ENCODE results near the gene ANG. TPM values are rescaled to one million over a fixed set of nuclear protein-coding genes. Genes with fewer than 3 reads are reported as not detected.

Gene ANG
- polyA plus RNA-seq, 3 donors: 9.8 to 55.7 (median 31.4) TPM

GRCh38 chr14:20682435-20683124 is 6.0 kb upstream of the ANG start:
- intact Hi-C loops (cut with micrococcal nuclease): loop anchor here (2.0 to 10.0 kb wide), 7 partner anchors 50 to 422 kb away; partner anchors contain the start of genes PARP2 (in 1 of the 2), TMEM253 (in 1 of the 2) and ZNF219 (in 1 of the 2)
- Histone ChIP-seq H4K20me1 (ENCODE audit: insufficient read depth, low read length) (no peaks in the 10 kb centered on the region), H2AFZ (ENCODE audit: insufficient read depth, low read depth, low read length, poor library complexity, severe bottlenecking) (peak overlapping the region; percentile 77), H3K9ac (ENCODE audit: insufficient read depth, low read length, poor library complexity, severe bottlenecking) (peak overlapping the region; percentile 91), H3K9me3 (replicated peaks in 1 of 2; ENCODE audit: control insufficient read depth in 1 of 2, insufficient read depth in 1 of 2, low read length in 2 of 2) (no peaks in the 10 kb centered on the region), H3K36me3 (replicated peaks in 1 of 2; ENCODE audit: control insufficient read depth in 1 of 2, insufficient read depth in 2 of 2, low read length in 2 of 2) (no peaks in the 10 kb centered on the region), H3K4me3 (replicated peaks in 1 of 3; ENCODE audit: low read depth in 2 of 3, low read length in 3 of 3) (peak overlapping the region; percentile 84 to 91 (median 86)), H3K27me3 (ENCODE audit: control insufficient read depth in 2 of 2, insufficient read depth in 2 of 2, low read length in 2 of 2) (no peaks in the 10 kb centered on the region), H3K4me2 (replicated peaks; ENCODE audit: extremely low read depth, low read length, poor library complexity, severe bottlenecking) (peak overlapping the region; percentile 88), H3K27ac (ENCODE audit: low read depth in 1 of 2, low read length in 2 of 2) (peak overlapping the region; percentile 96 to 99), H3K79me2 (ENCODE audit: insufficient read depth, low read length) (peaks cover 3% of the 10 kb centered on the region), H3K4me1 (ENCODE audit: control insufficient read depth in 1 of 2, insufficient read depth in 2 of 2, low read length in 2 of 2) (peaks cover 61% of the 10 kb centered on the region in 2 donors)
- Mint-ChIP-seq H3K36me3 (no peaks in the 10 kb centered on the region), H3K27me3 (ENCODE audit: low read depth in 3 of 3) (peaks cover 0 to 9% (median 0%) of the 10 kb centered on the region in 3 donors), H3K27ac (no peak overlapping the region), H3K4me3 (no peak overlapping the region), H3K9me3 (no peaks in the 10 kb centered on the region), H3K4me1 (peaks cover 50% of the 10 kb centered on the region)
- DNase-seq: peak; percentile 83 to 87 (median 85)
- 0% methylated on average over 29 of the region's 40 CpGs for WGBS (ENCODE audit: insufficient coverage)
- no peak for TF ChIP-seq CTCF (IDR thresholded peaks at IDR 0.05)

GRCh38 chr14:20683125-20683890 is 5.3 kb upstream of the ANG start:
- DNase-seq: peak; percentile 70 to 76 (median 71)
- Histone ChIP-seq H2AFZ (ENCODE audit: insufficient read depth, low read depth, low read length, poor library complexity, severe bottlenecking) (peak overlapping the region; percentile 77), H4K20me1 (ENCODE audit: insufficient read depth, low read length) (no peaks in the 10 kb centered on the region), H3K27ac (ENCODE audit: low read depth in 1 of 2, low read length in 2 of 2) (peak overlapping the region; percentile 96 to 99), H3K27me3 (ENCODE audit: control insufficient read depth in 2 of 2, insufficient read depth in 2 of 2, low read length in 2 of 2) (no peaks in the 10 kb centered on the region), H3K4me3 (replicated peaks in 1 of 3; ENCODE audit: low read depth in 2 of 3, low read length in 3 of 3) (peak overlapping the region; percentile 84 to 91 (median 86)), H3K79me2 (ENCODE audit: insufficient read depth, low read length) (peaks cover 7% of the 10 kb centered on the region), H3K36me3 (replicated peaks in 1 of 2; ENCODE audit: control insufficient read depth in 1 of 2, insufficient read depth in 2 of 2, low read length in 2 of 2) (no peaks in the 10 kb centered on the region), H3K9me3 (replicated peaks in 1 of 2; ENCODE audit: control insufficient read depth in 1 of 2, insufficient read depth in 1 of 2, low read length in 2 of 2) (no peaks in the 10 kb centered on the region), H3K4me1 (ENCODE audit: control insufficient read depth in 1 of 2, insufficient read depth in 2 of 2, low read length in 2 of 2) (peaks cover 61% of the 10 kb centered on the region in 2 donors), H3K9ac (ENCODE audit: insufficient read depth, low read length, poor library complexity, severe bottlenecking) (peak overlapping the region; percentile 91), H3K4me2 (replicated peaks; ENCODE audit: extremely low read depth, low read length, poor library complexity, severe bottlenecking) (peak overlapping the region; percentile 88)
- under 1% methylated on average over 33 of the region's 38 CpGs for WGBS (ENCODE audit: insufficient coverage)
- H3K4me1 Mint-ChIP-seq: peaks cover 50% of the 10 kb centered on the region
- H3K27me3 Mint-ChIP-seq (ENCODE audit: low read depth in 3 of 3): peaks cover 0 to 7% (median 0%) of the 10 kb centered on the region in 3 donors
- H3K36me3 Mint-ChIP-seq: no peaks in the 10 kb centered on the region
- TF ChIP-seq CTCF (IDR thresholded peaks at IDR 0.05): no peak
- H3K4me3 Mint-ChIP-seq: no peak overlapping the region
- intact Hi-C loops (cut with micrococcal nuclease): loop anchor here (2.0 to 10.0 kb wide), 7 partner anchors 51 to 421 kb away; partner anchors contain the start of genes PARP2 (in 1 of the 2), TMEM253 (in 1 of the 2) and ZNF219 (in 1 of the 2)
- H3K9me3 Mint-ChIP-seq: no peaks in the 10 kb centered on the region
- no peak overlapping the region for H3K27ac Mint-ChIP-seq

All from CD14-positive monocyte (primary cell).